IPS-15b (cell line): ENCODE data around the gene LASP1.

ENCODE experiments used
- H3K27me3 ChIP-seq: one replicate; pipeline ENCODE4 v1.6.1; 2013; ENCODE audit warnings: low read length; ENCODE audit not compliant: control insufficient read depth, insufficient read depth
- H3K36me3 ChIP-seq: one replicate; pipeline ENCODE4 v1.6.1; 2013; ENCODE audit warnings: low read length; ENCODE audit not compliant: control insufficient read depth, insufficient read depth
- H3K4me1 ChIP-seq: one replicate; pipeline ENCODE4 v1.6.1; 2013; ENCODE audit warnings: mild to moderate bottlenecking, low read length; ENCODE audit not compliant: control insufficient read depth, insufficient read depth
- H3K4me3 ChIP-seq: one replicate; pipeline ENCODE4 v1.5.1; 2013; ENCODE audit warnings: low read depth, low read length
- H3K9ac ChIP-seq: one replicate; pipeline ENCODE4 v1.6.1; 2013; ENCODE audit warnings: low read depth, mild to moderate bottlenecking, low read length
- H3K9me3 ChIP-seq: one replicate; pipeline ENCODE4 v1.6.1; 2013; ENCODE audit warnings: mild to moderate bottlenecking, low read length; ENCODE audit not compliant: control insufficient read depth, insufficient read depth

Gene LASP1

DNA sequence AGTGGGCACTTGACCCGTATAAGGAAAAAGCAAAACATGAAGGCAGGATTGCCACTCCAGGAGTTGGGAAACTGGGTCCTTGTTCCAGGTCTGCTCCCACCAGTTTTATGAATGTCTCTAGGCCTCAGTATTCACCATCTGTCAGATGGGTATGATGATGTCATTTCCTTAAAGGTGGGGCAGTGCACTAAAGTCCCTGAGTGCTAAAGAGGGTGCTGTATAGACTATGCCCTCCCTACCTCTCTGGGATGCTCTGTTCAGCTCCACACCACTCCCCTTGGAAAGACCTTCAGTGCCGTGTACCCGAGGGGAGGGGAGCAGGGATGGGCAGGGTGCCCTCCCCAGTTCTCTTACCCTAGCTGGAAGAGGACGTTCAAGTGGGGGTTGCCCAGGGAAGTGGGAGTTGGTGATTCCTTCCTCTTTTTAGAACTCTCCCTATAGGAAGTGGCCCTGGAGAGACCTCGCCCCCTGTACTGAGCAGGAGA is 2.2 kb downstream of the LASP1 start:
- peak overlapping the region; percentile 24 for H3K9ac ChIP-seq
- peak overlapping the region; percentile 86 for H3K4me3 ChIP-seq
- no peaks in the 10 kb centered on the region for H3K9me3 ChIP-seq
- no peaks in the 10 kb centered on the region for H3K36me3 ChIP-seq
- no peaks in the 10 kb centered on the region for H3K27me3 ChIP-seq
- H3K4me1 ChIP-seq = peaks cover 18% of the 10 kb centered on the region

DNA sequence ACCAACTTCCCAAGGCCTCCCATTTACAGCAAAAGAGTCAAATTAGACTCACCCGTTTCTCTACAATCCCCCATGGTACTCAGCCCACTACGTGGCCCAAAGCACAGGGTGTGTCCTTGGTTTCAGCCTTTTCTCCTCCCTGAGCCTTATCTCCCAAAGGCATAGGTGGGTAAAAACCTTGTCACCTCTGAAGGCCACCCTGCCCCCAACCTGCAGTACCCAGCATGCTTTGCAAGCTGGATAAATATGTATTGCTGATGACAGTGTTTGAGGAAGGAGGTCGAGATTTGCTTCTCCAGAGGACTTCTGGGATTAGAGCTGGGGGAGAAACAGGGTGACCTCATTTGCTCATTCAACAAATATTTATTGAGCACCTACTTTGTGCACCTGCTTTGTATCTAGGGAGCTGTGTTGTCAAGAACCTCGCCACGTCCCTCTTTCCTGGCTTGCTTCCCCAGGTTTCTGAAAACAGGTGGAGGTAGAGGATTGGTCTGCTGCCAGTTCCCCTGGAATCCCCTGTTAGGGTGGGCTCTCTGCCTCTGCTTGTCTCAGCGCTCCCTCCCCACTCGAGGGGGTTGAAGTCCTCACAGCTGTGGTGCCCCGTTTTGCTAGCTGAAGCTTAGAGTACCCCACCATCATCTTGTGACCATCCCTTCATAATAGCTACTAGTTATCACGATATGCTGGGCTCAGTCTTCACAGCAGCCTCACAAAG is 3.0 kb downstream of the LASP1 start:
- H3K27me3 ChIP-seq = no peaks in the 10 kb centered on the region
- no peak overlapping the region for H3K4me3 ChIP-seq
- no peak overlapping the region for H3K9ac ChIP-seq
- no peaks in the 10 kb centered on the region for H3K36me3 ChIP-seq
- no peaks in the 10 kb centered on the region for H3K9me3 ChIP-seq
- H3K4me1 ChIP-seq = peaks cover 24% of the 10 kb centered on the region

DNA sequence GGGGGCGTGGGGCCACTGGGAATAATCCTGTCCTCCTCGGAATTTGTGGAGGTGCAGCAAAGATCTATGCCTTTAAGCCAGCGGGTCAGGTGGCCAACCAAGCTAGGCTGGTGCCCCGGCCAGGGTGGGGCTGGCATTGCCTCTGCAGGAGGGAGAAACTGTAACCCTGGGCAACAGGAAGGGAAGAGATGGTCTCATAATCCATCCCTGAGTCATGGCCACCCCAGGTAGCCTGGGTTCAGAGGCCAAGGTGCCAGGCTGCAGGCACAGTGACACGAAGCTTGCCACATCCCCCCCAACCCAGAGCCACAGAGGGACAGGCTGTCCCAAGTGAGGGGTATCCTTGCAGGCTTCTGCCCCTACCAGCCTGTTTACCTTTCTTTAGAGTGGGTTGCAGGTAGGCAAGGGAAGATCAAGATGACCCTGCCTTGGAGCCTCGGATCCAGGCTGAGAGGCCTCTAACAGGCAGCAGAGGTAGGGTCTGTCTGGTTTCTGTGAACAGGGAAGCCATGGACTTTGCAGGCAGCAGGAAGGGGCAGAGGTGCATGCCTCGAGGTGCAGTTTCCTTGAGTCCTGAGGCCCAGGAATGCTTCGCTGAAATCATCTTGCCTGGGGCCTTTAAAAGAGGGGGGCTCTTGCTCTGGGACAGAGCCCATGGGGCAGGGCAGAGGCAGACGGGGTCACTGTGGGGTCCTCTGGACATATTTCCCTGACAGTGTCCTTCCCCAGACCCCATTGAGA is 4.0 kb downstream of the LASP1 start:
- H3K4me3 ChIP-seq = no peak overlapping the region
- peak overlapping the region; percentile 47 for H3K9ac ChIP-seq
- H3K27me3 ChIP-seq = no peaks in the 10 kb centered on the region
- no peaks in the 10 kb centered on the region for H3K9me3 ChIP-seq
- H3K36me3 ChIP-seq = no peaks in the 10 kb centered on the region
- H3K4me1 ChIP-seq = peaks cover 29% of the 10 kb centered on the region

DNA sequence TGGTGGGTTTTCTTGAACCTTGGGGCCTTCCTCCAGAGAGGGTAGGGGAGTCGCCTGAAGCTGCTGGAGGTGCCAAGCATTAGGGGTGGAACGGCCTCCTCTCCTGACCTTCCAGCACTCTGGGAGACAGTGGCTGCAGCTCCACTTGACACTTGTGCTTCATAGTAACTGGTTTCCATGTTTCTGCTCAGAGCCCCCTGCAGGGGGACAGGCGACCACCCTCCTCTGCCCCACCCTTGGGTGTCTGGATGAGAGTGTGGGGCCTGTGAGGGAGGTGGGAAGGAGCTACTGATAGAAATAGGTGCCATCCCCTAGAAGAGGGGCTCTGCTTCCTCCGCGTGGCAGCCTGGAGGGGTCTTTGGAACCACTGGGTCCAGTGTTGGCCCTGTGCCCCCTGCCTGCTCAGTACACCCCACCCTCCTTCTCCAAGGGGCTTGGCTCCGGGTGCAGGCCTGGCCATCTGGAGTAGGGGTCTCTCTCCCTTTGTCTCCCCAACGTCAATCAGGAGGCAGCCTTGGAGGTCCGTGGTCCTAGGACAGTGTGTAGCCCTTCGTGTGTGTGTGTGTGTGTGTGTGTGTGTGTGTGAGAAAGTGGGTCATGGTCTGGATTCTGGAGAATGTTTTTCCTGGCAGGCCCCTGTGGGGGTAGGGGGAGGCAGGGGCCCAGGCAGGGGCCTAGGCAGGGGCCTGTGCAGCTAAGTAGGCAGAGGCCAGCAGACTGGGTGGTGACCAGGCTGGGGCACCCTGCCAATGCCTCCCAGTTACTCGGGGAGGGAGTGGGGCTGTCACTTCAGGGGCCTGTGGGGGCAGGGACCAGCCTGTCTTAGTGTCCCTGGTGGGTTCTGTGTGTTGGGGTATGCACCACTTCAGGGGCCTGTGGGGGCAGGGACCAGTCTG is 4.9 kb downstream of the LASP1 start:
- H3K9ac ChIP-seq = peak overlapping the region; percentile 47
- H3K36me3 ChIP-seq = no peaks in the 10 kb centered on the region
- H3K27me3 ChIP-seq = no peaks in the 10 kb centered on the region
- peaks cover 34% of the 10 kb centered on the region for H3K4me1 ChIP-seq
- H3K9me3 ChIP-seq = no peaks in the 10 kb centered on the region
- no peak overlapping the region for H3K4me3 ChIP-seq

- Histone ChIP-seq H3K9me3 (no peaks in the 10 kb centered on the region), H3K27me3 (no peaks in the 10 kb centered on the region), H3K4me1 (peaks cover 40% of the 10 kb centered on the region), H3K36me3 (no peaks in the 10 kb centered on the region), H3K4me3 (no peak overlapping the region), H3K9ac (no peak overlapping the region)
Measured at GRCh38 chr17:38875477-38876075, 5.7 kb downstream of the LASP1 start.

- peaks cover 36% of the 10 kb centered on the region for H3K4me1 ChIP-seq
Measured at GRCh38 chr17:38877130-38877851, 7.4 kb downstream of the LASP1 start.

DNA sequence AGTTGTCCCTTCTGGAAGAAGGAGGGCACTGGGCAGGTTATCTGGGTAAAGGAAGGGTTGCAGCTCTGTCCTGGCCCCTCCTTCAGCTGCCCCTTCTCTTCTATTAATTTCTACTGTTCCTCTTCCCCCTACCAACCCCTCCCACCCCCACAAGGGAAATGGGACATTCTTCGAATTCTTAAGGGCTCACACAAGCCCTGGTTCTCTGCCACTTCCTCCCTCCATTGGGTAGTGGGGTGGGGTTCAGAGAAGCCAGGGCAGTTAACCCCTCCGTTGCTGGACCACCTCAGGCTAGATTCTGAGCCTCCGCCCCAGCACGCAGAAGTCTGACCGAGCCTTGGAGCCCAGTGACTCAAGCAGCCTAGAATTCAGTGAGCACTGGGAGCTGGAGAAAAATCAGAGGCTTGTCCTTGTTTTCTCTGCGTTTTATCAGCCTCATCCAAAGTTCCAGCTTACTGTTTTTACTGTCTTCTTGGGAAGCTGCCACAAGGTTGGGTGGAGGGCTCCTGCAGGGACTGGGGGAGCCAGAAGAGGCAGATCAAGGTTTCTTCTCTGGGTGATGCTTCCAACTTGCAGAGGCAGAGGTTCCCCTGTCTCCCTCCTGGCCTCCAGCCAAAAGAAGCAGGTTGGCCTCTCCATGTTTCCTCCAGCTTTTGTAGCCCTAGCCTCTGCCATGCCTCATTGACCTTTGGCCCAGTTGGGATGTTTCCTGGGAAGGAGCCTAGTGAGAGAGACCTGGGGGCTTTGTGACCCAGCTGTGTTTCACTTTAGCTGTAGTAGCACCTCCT is 10.2 kb downstream of the LASP1 start:
- Histone ChIP-seq H3K27me3 (no peaks in the 10 kb centered on the region), H3K9ac (peak overlapping the region; percentile 30), H3K4me1 (peaks cover 40% of the 10 kb centered on the region), H3K9me3 (no peaks in the 10 kb centered on the region), H3K36me3 (peaks cover 8% of the 10 kb centered on the region), H3K4me3 (peak overlapping the region; percentile 19)

More at GRCh38 chr17:38877130-38877851, 7.4 kb downstream of the LASP1 start:
- H3K4me3 ChIP-seq = peak overlapping the region; percentile 30
- no peaks in the 10 kb centered on the region for H3K36me3 ChIP-seq
- no peak overlapping the region for H3K9ac ChIP-seq
- no peaks in the 10 kb centered on the region for H3K27me3 ChIP-seq
- no peaks in the 10 kb centered on the region for H3K9me3 ChIP-seq

DNA sequence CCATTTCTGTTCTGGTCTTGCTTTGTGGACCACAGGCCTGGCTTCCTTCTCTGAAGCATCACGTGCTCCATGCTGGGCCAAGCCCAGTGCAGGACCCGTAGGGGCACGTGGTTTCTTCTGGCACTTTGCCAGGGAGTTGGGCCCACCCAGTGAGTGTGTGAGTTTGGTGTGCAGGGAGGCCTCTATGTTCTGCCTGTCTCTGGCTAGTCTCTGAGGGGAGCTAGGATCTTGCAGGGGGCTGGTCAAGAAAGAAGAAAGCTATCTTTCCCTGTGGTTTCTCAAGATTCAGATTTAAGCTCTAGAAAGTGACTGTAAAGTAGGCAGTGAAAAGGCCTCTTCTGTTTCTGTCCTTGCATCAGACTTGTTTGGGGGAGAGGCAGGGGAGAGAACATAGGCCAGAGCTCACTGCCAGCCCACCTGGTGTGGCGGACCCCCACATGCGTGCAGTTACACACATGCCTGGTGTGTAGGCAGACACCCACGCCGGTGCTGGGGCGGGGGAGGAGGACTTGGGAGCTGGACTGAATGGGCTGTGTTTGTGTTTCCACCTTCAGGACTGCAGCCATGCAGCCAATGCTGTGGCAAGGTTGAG is 11.8 kb downstream of the LASP1 start:
- no peaks in the 10 kb centered on the region for H3K27me3 ChIP-seq
- H3K4me1 ChIP-seq = peaks cover 50% of the 10 kb centered on the region
- peaks cover 14% of the 10 kb centered on the region for H3K36me3 ChIP-seq
- no peaks in the 10 kb centered on the region for H3K9me3 ChIP-seq
- H3K9ac ChIP-seq = no peak overlapping the region
- H3K4me3 ChIP-seq = no peak overlapping the region

GRCh38 chr17:38882870-38883269 is 13.0 kb downstream of the LASP1 start:
- Histone ChIP-seq H3K4me1 (peaks cover 41% of the 10 kb centered on the region), H3K9me3 (no peaks in the 10 kb centered on the region), H3K27me3 (no peaks in the 10 kb centered on the region), H3K9ac (no peak overlapping the region), H3K4me3 (no peak overlapping the region), H3K36me3 (peaks cover 14% of the 10 kb centered on the region)
